Stimulated activated effector memory CD8-positive, alpha-beta T cell treated with anti-CD3 and anti-CD28 coated beads, Interleukin-12 subunit alpha, Interleukin-12 subunit beta, amount 100 ng/mL, for 72 hours (primary cell): ENCODE measurements around the gene SH2D3C.
"Not testable (repeated sequence)": the region's sequence is repeated elsewhere in the genome, so short reads cannot be mapped to it uniquely, and the experiment has no call there.

ENCODE experiments used
- ATAC-seq: fragments of 150-1000 bp; cut with Tn5 transposase; 2 replicates; pipeline ENCODE4 v1.10.0; 2021
- DNase-seq, 2 donors: peaks; one replicate each; pipeline ENCODE4 v3.0.0; 2021 to 2022; ENCODE audit warnings: low spot score in 2 of 2
- H3K27ac Mint-ChIP-seq: one replicate; pipeline ENCODE4 v1.8.0; 2022; ENCODE audit warnings: mild to moderate bottlenecking, mixed read lengths
- H3K36me3 Mint-ChIP-seq: one replicate; pipeline ENCODE4 v1.8.0; 2022; ENCODE audit warnings: mild to moderate bottlenecking, mixed read lengths
- H3K4me1 Mint-ChIP-seq: one replicate; pipeline ENCODE4 v1.8.0; 2022; ENCODE audit warnings: mixed read lengths
- H3K4me3 Mint-ChIP-seq: one replicate; pipeline ENCODE4 v1.8.0; 2022; ENCODE audit warnings: mild to moderate bottlenecking, mixed read lengths
- H3K9me3 Mint-ChIP-seq: one replicate; pipeline ENCODE4 v1.8.0; 2022; ENCODE audit warnings: mixed read lengths

Gene SH2D3C

DNA sequence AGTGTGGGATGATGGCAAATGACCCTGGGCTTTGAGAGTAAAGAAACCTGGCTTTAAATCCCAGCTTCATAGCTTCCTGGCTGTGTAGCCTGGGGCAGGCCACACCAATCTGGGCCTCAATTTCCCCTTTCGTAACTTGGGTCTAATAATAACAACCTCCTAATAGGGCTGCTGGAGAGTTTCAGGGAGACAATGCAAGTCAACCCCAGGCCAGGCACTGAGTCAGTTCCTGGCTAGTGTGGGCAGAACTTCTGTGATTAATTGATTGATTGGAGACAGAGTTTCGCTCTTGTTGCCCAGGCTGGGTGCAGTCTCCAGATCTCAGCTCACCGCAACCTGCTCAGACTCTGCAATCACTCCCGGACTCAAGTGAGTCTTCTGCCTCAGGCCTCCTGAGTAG lies 3.3 kb upstream of the SH2D3C start:
- peaks cover 71% of the 10 kb centered on the region for H3K4me1 Mint-ChIP-seq
- no peak for ATAC-seq
- H3K36me3 Mint-ChIP-seq = peaks cover 38% of the 10 kb centered on the region
- H3K27ac Mint-ChIP-seq = peak overlapping the region; percentile 99
- no peak for DNase-seq
- peak overlapping the region; percentile 93 for H3K4me3 Mint-ChIP-seq
- H3K9me3 Mint-ChIP-seq = no peaks in the 10 kb centered on the region

DNA sequence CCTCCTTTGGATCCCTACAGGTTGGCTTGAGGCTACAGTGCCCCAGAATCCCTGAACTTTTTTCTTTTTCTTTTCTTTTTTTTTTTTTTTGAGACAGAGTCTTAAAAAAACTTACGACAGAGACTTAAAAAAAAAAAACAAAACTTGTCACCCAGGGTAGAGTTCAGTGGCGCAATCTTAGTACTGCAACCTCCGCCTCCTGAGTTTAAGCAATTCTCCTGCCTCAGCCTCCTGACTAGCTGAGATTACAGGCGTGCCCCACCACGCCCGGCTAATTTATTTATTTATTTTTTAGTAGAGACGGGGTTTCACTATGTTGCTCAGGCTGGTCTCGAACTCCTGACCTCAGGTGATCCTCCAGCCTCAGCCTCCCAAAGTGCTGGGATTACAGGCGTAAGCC lies 2.4 kb upstream of the SH2D3C start:
- DNase-seq, ATAC-seq, H3K9me3 Mint-ChIP-seq: not testable (repeated sequence)
- Mint-ChIP-seq H3K27ac (peak overlapping the region; percentile 99), H3K4me3 (peak overlapping the region; percentile 93), H3K4me1 (peaks cover 74% of the 10 kb centered on the region), H3K36me3 (peaks cover 38% of the 10 kb centered on the region)

DNA sequence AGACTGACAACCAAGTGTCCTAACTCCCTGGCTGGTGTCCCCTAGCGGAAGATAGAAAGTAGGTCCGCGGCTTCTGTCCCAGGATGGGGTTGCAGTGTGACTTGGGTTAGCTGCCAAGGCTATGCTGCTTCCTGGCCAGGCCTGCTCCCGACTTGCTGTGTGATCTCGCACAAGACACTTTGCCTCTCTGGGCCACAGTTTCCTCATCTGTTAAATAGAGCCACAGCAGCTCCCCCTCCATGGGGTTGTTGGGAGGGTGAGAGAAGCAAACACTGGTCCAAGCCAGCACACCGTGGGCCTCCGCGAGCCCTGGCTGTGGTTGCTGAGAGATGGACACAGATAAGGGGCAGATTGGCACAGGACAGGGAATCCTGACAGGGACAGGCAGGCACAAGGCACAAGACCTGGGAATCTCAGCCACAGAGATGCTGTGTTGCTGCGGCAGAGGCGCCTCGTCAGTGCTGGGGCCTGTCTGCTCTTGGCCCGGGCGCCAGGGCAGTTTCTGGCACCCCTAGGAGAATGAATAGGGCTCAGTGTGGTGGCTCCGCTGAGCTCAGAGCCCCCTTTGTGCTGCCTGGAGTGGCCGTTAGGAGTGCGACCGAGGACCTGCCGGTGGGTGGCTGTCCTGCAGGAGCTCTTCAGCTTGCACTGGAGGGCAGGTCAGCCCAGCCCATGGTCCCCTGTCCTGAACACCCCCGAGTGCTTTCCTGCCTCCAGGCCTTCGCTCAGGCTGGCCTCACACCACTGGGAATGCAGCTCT lies 1.8 kb upstream of the SH2D3C start:
- DNase-seq = no peak
- H3K4me3 Mint-ChIP-seq = peak overlapping the region; percentile 93
- H3K36me3 Mint-ChIP-seq = peaks cover 36% of the 10 kb centered on the region
- ATAC-seq = no peak
- H3K9me3 Mint-ChIP-seq = no peaks in the 10 kb centered on the region
- peak overlapping the region; percentile 99 for H3K27ac Mint-ChIP-seq
- H3K4me1 Mint-ChIP-seq = peaks cover 74% of the 10 kb centered on the region

DNA sequence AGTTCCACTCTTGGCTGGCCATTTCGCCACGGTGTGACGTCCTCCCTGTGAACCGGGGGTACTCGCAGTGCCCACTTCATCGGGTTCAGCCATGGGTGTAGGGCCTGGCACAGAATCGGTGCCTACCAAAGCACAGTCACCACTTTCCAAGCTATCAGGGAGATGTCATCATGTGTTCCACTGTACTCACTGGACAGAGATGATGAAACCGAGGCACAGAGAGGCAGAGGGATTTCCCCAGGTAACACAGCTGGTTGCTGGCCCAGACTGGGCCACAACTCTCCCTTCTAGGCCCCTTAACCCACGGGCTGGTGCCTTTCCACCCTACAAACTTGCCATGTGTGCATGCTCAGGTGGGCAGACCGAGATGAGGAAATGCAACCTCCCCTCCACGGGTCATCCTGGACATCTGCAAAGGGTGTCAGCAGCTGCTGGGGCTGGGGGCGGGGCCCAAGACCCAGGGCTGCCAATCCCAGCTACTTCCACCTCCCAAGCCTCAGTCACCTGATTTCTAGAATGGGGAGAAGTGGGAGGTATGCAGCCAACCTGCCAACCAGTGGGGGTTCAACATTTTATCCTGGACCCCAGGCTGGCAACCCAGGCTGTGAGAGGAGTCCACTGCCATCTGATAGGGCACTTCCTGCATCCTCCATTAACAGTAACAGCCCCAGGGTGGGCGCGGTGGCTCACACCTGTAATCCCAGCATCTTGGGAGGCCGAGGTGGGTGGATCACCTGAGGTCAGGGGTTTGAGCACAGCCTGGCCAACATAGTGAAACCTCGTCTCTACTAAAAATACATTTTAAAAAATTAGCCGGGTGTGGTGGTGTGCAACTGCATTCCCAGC lies 893 bp upstream of the SH2D3C start:
- DNase-seq = peak; percentile 48 to 86
- peak overlapping the region; percentile 93 for H3K4me3 Mint-ChIP-seq
- H3K4me1 Mint-ChIP-seq = peaks cover 73% of the 10 kb centered on the region
- peaks cover 46% of the 10 kb centered on the region for H3K36me3 Mint-ChIP-seq
- H3K27ac Mint-ChIP-seq = peak overlapping the region; percentile 99
- ATAC-seq = peak; percentile 84
- no peaks in the 10 kb centered on the region for H3K9me3 Mint-ChIP-seq

DNA sequence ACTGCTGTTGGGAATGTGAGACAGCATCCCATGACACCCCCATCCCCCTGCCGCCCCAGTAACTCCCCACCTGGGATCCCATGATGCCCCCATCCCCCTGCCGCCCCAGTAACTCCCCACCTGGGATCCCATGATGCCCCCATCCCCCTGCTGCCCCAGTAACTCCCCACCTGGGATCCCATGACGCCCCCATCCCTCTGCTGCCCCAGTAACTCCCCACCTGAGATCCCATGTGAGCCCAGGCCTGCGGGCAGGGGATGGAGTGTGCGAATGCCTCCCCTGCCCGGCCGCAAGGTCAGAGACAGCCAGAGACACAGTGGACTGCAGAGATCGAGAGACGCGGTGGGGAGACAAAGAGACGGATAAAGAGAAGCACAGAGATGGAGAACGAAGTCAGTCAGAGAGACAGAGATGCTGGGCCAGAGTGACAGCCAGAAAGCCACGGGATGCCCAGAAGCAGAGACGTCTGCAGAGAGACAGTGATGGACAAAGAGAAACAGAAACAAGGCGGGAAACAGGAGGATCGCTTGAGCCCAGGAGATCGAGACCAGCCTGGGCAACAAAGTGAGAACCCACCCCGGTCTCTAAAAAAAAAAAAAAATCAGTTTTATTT lies 992 bp downstream of the SH2D3C start:
- peaks cover 62% of the 10 kb centered on the region for H3K4me1 Mint-ChIP-seq
- peak overlapping the region; percentile 99 for H3K27ac Mint-ChIP-seq
- DNase-seq = peak in 1 of 2 donors; percentile 62
- H3K36me3 Mint-ChIP-seq = peaks cover 57% of the 10 kb centered on the region
- no peaks in the 10 kb centered on the region for H3K9me3 Mint-ChIP-seq
- peak overlapping the region; percentile 93 for H3K4me3 Mint-ChIP-seq
- ATAC-seq = no peak

DNA sequence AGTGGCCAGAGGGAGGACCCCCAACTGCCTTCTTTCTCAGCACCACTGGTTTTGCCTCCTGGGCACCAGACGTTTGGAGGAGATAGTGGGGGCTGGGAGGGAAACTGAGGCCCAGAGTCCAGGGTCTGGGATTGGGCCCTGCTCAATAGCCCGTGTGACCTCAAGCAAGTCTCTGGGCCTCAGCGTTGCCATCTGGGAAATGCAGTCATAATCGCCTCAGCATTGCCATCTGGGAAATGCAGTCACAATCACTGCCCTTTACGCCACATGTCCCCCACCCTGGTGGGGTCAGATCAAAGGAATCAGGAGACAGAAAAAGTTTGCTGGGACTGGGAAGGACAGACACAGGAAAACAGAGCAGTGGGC lies 1.6 kb downstream of the SH2D3C start:
- no peaks in the 10 kb centered on the region for H3K9me3 Mint-ChIP-seq
- H3K27ac Mint-ChIP-seq = peak overlapping the region; percentile 99
- peaks cover 56% of the 10 kb centered on the region for H3K4me1 Mint-ChIP-seq
- DNase-seq (no peak), ATAC-seq (no peak)
- H3K4me3 Mint-ChIP-seq = peak overlapping the region; percentile 93
- H3K36me3 Mint-ChIP-seq = peaks cover 63% of the 10 kb centered on the region

DNA sequence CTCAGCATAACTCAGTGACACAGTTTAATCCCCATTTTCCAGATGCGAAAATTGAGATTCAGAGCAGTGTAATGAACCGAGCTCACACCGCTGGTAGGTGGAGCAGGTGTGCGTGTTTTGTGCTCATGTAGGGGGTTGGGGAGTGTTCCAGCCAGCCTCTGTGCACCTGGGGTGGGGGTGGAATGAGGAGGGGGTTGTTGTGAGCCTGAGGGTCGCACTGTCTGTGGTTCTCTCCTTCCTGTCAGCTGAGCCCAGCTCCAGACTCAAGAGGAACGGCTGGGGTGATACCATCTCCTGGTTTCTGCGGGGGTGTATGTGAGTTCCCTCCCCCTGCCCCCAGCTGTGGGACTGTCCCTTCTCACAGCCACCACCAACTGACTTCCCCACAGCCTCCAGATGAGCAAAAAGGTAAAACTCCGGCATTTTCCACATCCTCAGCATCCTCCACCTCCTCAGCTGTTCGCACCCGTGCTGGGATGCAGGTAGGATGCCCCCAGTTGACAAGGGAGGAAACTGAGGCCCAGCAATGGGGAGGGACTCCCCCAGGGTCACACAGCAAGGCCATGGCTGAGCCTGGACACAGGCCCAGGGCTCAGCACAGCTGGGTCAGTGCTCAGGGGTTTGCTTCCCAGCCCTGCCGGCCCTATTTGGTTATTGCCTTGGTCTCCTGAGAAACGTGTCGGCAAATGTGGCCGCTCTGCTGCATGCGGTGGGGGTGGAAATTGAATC lies 2.1 kb downstream of the SH2D3C start:
- Mint-ChIP-seq H3K4me3 (peak overlapping the region; percentile 93), H3K27ac (peak overlapping the region; percentile 99), H3K9me3 (no peaks in the 10 kb centered on the region), H3K4me1 (peaks cover 51% of the 10 kb centered on the region), H3K36me3 (peaks cover 69% of the 10 kb centered on the region)
- DNase-seq = peak; percentile 54 to 84
- ATAC-seq = peak; percentile 62

DNA sequence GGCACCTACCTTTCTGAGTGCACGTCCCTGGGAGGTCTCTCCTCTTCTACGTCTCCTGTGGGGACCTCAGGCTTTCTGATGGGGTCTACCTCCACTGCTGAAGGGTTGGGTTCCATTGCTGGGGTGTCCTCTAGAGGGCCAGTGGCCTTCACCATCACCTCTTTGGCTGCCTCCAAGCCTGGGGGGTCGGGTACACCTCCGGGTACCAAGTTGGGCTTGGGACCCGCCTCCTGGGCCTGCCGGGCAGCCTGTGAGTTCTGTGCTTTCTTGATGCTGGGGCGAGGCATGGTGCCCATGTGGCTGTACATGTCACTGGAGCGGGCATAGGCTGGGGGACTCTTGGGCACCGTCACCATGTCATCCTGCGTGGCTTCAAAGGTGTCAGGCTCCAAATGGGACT lies 4.5 kb downstream of the SH2D3C start:
- Mint-ChIP-seq H3K27ac (peak overlapping the region; percentile 85), H3K9me3 (no peaks in the 10 kb centered on the region), H3K4me1 (peaks cover 57% of the 10 kb centered on the region), H3K4me3 (peak overlapping the region; percentile 28), H3K36me3 (peaks cover 89% of the 10 kb centered on the region)
- ATAC-seq = no peak
- no peak for DNase-seq

DNA sequence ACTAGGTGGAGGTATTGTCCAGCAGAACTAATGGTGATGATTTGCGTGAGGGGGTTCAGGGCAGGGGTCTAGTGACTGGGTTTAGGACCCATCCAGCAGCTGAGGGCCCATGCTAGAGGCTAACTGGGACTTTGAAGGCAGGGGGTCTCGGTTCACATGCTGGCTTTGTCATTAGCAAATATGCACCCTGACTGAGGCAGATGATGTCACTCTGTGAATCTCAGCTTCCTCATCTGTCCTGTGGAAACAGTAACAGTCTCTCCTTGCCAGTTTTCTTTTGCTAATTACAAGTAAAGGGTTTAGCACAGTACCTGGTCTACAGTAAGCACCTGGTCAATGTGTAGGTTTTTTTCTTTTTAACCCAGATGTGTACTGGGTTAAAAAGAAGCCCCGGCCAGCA lies 5.2 kb downstream of the SH2D3C start:
- peak overlapping the region; percentile 85 for H3K27ac Mint-ChIP-seq

DNA sequence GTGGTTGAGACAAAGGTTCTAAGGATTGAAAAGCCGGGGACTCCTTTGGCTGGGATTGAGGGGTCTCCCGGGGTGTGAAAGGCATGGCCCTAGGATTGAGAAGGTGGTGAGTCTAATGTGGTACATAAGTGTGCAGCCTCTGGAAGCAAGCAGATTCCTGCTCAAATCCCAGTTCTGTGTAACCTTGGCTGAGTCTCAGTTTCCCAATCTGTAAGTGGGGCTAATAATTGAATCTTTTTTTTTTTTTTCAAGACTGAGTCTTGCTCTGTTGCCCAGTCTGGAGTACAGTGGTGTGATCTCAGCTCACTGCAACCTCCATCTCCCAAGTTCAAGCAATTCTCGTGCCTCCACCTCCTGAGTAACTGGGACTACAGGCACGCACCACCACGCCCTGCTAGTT lies 5.9 kb downstream of the SH2D3C start:
- Mint-ChIP-seq H3K36me3 (peaks cover 86% of the 10 kb centered on the region), H3K4me1 (peaks cover 59% of the 10 kb centered on the region), H3K9me3 (no peaks in the 10 kb centered on the region), H3K27ac (no peak overlapping the region), H3K4me3 (no peak overlapping the region)
- ATAC-seq (no peak), DNase-seq (no peak)

More for the DNA sequence above, 5.2 kb downstream of the SH2D3C start:
- H3K36me3 Mint-ChIP-seq = peaks cover 91% of the 10 kb centered on the region
- DNase-seq (no peak), ATAC-seq (no peak)
- no peaks in the 10 kb centered on the region for H3K9me3 Mint-ChIP-seq
- peaks cover 59% of the 10 kb centered on the region for H3K4me1 Mint-ChIP-seq
- H3K4me3 Mint-ChIP-seq = no peak overlapping the region

DNA sequence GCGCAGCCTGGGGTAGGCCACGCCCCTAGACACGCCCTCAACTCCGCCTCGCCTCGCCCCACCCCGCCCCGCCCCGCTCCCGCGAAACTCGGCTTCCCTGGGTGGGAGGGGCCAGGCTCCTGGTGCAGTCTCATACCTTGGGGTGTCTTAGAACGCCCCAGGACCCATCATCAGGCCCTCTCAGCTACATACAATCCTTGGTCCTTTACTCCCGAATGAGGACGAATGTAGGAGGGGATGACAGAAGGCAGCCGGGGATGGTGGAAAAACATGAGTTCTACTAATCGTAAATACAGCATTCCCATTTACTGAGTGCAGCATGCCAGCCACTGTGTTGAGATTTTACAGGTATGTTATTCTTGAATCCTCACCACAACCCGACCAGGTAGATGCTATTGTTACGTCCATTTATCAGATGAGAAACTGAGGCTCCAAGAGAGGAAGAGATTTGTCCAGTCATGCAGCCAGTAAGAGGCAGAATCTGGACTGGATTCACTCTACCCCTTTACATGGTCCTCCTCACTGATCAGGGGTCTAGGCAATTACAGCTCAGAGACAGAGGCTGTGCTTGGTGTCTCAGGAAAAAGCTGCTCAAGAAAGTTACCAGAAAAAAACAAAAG lies 6.8 kb downstream of the SH2D3C start:
- no peak for DNase-seq
- no peak for ATAC-seq
- no peaks in the 10 kb centered on the region for H3K9me3 Mint-ChIP-seq
- H3K4me3 Mint-ChIP-seq = peak overlapping the region; percentile 84
- peaks cover 64% of the 10 kb centered on the region for H3K4me1 Mint-ChIP-seq
- peaks cover 86% of the 10 kb centered on the region for H3K36me3 Mint-ChIP-seq
- H3K27ac Mint-ChIP-seq = peak overlapping the region; percentile 97

DNA sequence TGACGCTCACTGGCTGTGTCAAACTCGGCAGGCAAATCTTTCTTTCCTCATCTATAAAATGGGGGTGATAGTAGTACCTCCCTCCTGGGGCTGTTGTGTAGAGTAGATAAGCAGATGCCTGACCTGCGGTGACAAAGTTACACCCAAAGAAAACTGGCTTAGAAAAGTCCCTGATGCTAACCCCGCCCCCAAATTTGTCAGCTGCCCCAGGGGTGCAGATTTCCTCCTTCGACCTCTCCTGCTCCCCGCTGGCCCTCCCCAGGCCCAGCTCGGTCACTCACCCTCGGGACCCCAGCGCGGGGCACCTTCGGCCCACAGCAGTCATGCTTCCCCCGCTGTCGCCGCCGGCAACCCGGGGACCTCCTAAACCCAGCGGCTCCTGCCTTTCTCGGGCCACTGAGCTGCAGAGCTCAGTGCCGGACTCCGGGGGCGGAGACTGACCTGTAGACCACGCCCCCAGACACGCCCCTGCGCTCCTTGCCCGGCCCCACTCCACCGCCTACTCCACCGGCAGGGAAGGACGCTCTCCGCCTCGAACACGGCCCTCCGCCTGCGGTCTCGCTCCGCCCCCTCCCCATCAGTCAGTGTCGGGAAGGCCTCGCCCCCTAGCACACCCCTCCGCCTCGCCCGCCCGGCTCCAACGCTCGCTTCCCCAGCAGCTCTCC lies 7.4 kb downstream of the SH2D3C start:
- Mint-ChIP-seq H3K4me3 (peak overlapping the region; percentile 84), H3K4me1 (peaks cover 64% of the 10 kb centered on the region), H3K27ac (peak overlapping the region; percentile 97), H3K36me3 (peaks cover 86% of the 10 kb centered on the region), H3K9me3 (no peaks in the 10 kb centered on the region)
- ATAC-seq (peak; percentile 94), DNase-seq (peak; percentile 97 to 99)

DNA sequence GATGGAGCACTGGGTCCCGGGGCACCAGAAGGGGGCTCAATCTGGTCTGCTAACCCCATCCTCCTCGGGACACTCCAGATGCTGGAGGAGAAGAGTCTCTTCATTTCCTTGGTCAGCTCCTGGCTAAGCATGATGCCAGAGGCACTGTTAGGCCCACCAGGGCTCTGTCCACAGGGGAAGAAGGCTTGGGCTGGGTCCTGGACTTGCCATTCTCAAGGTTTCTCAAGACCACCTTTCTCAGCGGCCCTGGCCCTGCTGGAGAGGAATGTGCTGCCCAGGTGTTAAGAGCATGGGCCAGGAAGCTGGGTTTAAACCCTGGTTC lies 7.9 kb downstream of the SH2D3C start:
- ATAC-seq = no peak
- Mint-ChIP-seq H3K9me3 (no peaks in the 10 kb centered on the region), H3K27ac (peak overlapping the region; percentile 97), H3K4me1 (peaks cover 68% of the 10 kb centered on the region), H3K36me3 (peaks cover 90% of the 10 kb centered on the region), H3K4me3 (peak overlapping the region; percentile 84)
- no peak for DNase-seq

DNA sequence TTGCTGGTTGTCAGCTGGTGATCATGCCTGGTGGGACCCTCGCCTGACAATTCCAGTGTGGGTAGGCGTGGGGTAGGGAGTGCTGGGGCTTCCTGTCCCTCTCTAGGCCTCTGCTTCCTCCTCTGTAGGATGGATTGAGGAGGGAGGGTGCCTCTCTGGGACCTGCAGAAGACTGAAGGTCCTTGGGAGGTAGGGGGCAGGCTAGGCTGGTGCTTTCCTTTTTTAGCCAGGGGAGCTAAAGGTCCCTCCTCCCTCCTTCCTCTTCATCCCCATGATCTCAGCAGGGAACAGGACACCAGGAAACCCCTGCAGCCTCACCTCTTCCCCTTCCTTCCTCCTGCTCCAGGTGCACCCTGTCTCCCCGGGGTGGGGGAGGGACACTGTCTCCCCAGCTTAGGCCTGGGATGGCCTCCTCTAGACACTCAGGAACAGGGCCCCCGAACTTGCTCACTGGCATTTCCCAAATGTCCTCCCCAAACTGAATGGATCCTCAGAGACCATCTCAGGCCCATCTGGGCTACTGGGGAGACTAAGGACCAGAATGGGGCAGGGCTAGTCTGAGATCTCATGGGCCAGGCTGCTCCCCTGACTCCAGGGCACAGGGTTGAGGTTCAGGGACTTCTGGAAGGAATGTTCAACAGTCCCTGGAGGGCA lies 8.4 kb downstream of the SH2D3C start:
- Mint-ChIP-seq H3K4me3 (peak overlapping the region; percentile 84), H3K4me1 (peaks cover 73% of the 10 kb centered on the region), H3K36me3 (peaks cover 92% of the 10 kb centered on the region), H3K9me3 (no peaks in the 10 kb centered on the region), H3K27ac (peak overlapping the region; percentile 97)
- DNase-seq (no peak), ATAC-seq (no peak)
